Measurements from ENCODE around the gene IFI6.

IFI6 gene

GRCh38 chr1:27676410-27676809 lies 4.4 kb upstream of the IFI6 start:
- no peak for TF ChIP-seq Cebpa-rat (IDR thresholded peaks at IDR 0.05)
- no peak overlapping the region for H3K4me2 ChIP-seq
- H3K27ac ChIP-seq = no peak overlapping the region
- peaks cover 27 to 46% (median 32%) of the 10 kb centered on the region in 11 experiments for H3K9me3 ChIP-seq (replicated peaks in 1 of 11)
- no peaks in the 10 kb centered on the region for H3K27me3 ChIP-seq
- peaks cover 0 to 9% (median 0%) of the 10 kb centered on the region in 11 experiments; a peak in 2 of 22 replicates for H3K36me3 ChIP-seq
- H3K4me3 ChIP-seq = no peak overlapping the region
- H3K4me1 ChIP-seq = peaks cover 13 to 18% (median 17%) of the 10 kb centered on the region in 10 experiments
- no peak overlapping the region for H3K9ac ChIP-seq
- H4K20me1 ChIP-seq = no peaks in the 10 kb centered on the region

- TF ChIP-seq Cebpa-rat (IDR thresholded peaks at IDR 0.05) = no peak
- Histone ChIP-seq H3K4me3 (peak overlapping the region; percentile 1 to 68 (median 59); a peak in 14 of 20 replicates), H3K36me3 (peaks cover 0 to 7% (median 0%) of the 10 kb centered on the region in 11 experiments; a peak in 3 of 22 replicates), H3K9ac (peak overlapping the region in 10 of 11 experiments; percentile 1 to 80 (median 56); a peak in 17 of 22 replicates), H3K27ac (peak overlapping the region in 10 of 11 experiments; percentile 11 to 61 (median 46); a peak in 17 of 22 replicates), H3K4me2 (peak overlapping the region; percentile 64 to 98 (median 93)), H3K27me3 (no peaks in the 10 kb centered on the region), H3K9me3 (replicated peaks in 1 of 11) (peaks cover 0 to 11% (median 0%) of the 10 kb centered on the region in 11 experiments; a peak in 3 of 22 replicates), H3K4me1 (peaks cover 32 to 54% (median 41%) of the 10 kb centered on the region in 10 experiments), H4K20me1 (no peaks in the 10 kb centered on the region; a peak in 1 of 22 replicates)
Observed at GRCh38 chr1:27672750-27673112, 739 bp upstream of the IFI6 start.

- peaks cover 34 to 83% (median 53%) of the 10 kb centered on the region in 10 experiments for H3K4me1 ChIP-seq
- no peaks in the 10 kb centered on the region for H3K27me3 ChIP-seq
- peaks cover 0 to 8% (median 0%) of the 10 kb centered on the region in 11 experiments; a peak in 3 of 22 replicates for H3K36me3 ChIP-seq
- H4K20me1 ChIP-seq = no peaks in the 10 kb centered on the region; a peak in 1 of 22 replicates
- H3K9ac ChIP-seq = peak overlapping the region in 4 of 11 experiments; percentile 0 to 43 (median 32); a peak in 4 of 22 replicates
- TF ChIP-seq Cebpa-rat (IDR thresholded peaks at IDR 0.05) = no peak
- H3K27ac ChIP-seq = no peak overlapping the region
- peak overlapping the region in 10 of 11 experiments; percentile 6 to 96 (median 84); a peak in 17 of 22 replicates for H3K4me2 ChIP-seq
- peak overlapping the region in 2 of 10 experiments; percentile 39 to 56; a peak in 1 of 20 replicates for H3K4me3 ChIP-seq
- no peaks in the 10 kb centered on the region for H3K9me3 ChIP-seq (replicated peaks in 1 of 11)
Observed at GRCh38 chr1:27669876-27670275, 2.1 kb downstream of the IFI6 start.

- Histone ChIP-seq H3K36me3 (peaks cover 0 to 8% (median 0%) of the 10 kb centered on the region in 11 experiments; a peak in 3 of 22 replicates), H3K9ac (peak overlapping the region in 8 of 11 experiments; percentile 29 to 58 (median 46); a peak in 9 of 22 replicates), H3K27me3 (no peaks in the 10 kb centered on the region), H3K4me1 (peaks cover 42 to 91% (median 61%) of the 10 kb centered on the region in 10 experiments), H3K4me2 (peak overlapping the region; percentile 47 to 96 (median 84)), H3K27ac (no peak overlapping the region; a peak in 1 of 22 replicates), H3K4me3 (peak overlapping the region in 7 of 10 experiments; percentile 29 to 56 (median 39); a peak in 12 of 20 replicates), H3K9me3 (replicated peaks in 1 of 11) (no peaks in the 10 kb centered on the region), H4K20me1 (no peaks in the 10 kb centered on the region; a peak in 1 of 22 replicates)
- TF ChIP-seq Cebpa-rat (IDR thresholded peaks at IDR 0.05) = no peak
Observed at GRCh38 chr1:27668808-27669723, 2.9 kb downstream of the IFI6 start.

DNA sequence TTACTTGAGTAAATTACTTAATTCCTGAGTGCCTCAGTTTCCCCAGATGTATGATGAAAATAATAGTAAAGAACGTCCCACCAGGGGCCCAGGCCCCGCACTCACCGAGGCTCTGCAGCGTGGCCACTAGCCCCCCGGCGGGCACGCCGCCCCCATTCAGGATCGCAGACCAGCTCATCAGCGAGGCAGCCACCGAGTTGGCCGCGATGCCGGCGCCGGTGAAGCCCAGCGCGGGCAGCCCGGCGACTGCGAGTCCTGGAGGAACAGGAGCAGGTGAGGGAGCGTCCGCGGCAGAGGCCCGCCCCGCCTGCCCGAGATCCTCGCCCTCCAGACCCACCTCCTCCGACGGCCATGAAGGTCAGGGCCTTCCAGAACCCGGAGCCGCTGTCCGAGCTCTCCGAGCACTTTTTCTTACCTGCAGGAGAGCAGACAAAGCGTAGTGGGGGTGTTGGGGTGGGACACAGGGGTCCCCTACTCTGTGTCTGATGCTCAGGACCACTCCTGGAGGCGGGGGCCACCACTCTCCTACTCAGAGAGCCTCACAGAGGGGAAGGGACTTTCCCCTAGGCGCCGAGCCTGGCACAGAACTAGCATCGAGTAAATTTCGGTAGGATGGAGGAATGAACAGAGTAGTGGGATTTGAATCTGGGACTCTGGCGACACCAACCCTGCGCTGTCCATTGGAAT lies 3.7 kb downstream of the IFI6 start:
- H4K20me1 ChIP-seq = no peaks in the 10 kb centered on the region; a peak in 1 of 22 replicates
- no peak overlapping the region; a peak in 1 of 20 replicates for H3K4me3 ChIP-seq
- no peak overlapping the region for H3K9ac ChIP-seq
- no peaks in the 10 kb centered on the region for H3K9me3 ChIP-seq (replicated peaks in 1 of 11)
- no peak for TF ChIP-seq Cebpa-rat (IDR thresholded peaks at IDR 0.05)
- no peaks in the 10 kb centered on the region for H3K27me3 ChIP-seq
- H3K4me2 ChIP-seq = peak overlapping the region in 4 of 11 experiments; percentile 19 to 96 (median 89); a peak in 6 of 22 replicates
- H3K4me1 ChIP-seq = peaks cover 48 to 95% (median 69%) of the 10 kb centered on the region in 10 experiments
- H3K27ac ChIP-seq = peak overlapping the region in 2 of 11 experiments; percentile 60 to 70; a peak in 4 of 22 replicates
- peaks cover 0 to 8% (median 0%) of the 10 kb centered on the region in 11 experiments; a peak in 3 of 22 replicates for H3K36me3 ChIP-seq

GRCh38 chr1:27666791-27667254 lies 5.2 kb downstream of the IFI6 start:
- H3K9ac ChIP-seq = 0 out of 22 replicates have a peak overlapping the region, but pooled peaks of 1 of the 11 experiments have one; percentile 29
- TF ChIP-seq Cebpa-rat (IDR thresholded peaks at IDR 0.05) = no peak
- peak overlapping the region in 5 of 11 experiments; percentile 2 to 70 (median 34); a peak in 5 of 22 replicates for H3K27ac ChIP-seq

GRCh38 chr1:27666294-27666693 lies 5.7 kb downstream of the IFI6 start:
- H3K36me3 ChIP-seq = peaks cover 0 to 8% (median 0%) of the 10 kb centered on the region in 11 experiments; a peak in 3 of 22 replicates
- no peak for TF ChIP-seq Cebpa-rat (IDR thresholded peaks at IDR 0.05)
- no peaks in the 10 kb centered on the region for H3K9me3 ChIP-seq (replicated peaks in 1 of 11)
- H3K4me3 ChIP-seq = no peak overlapping the region
- H4K20me1 ChIP-seq = no peaks in the 10 kb centered on the region; a peak in 1 of 22 replicates
- peak overlapping the region in 2 of 11 experiments; percentile 6 to 60; a peak in 3 of 22 replicates for H3K27ac ChIP-seq
- H3K27me3 ChIP-seq = no peaks in the 10 kb centered on the region
- peaks cover 52 to 100% (median 73%) of the 10 kb centered on the region in 10 experiments for H3K4me1 ChIP-seq
- peak overlapping the region in 5 of 11 experiments; percentile 19 to 96 (median 84); a peak in 9 of 22 replicates for H3K4me2 ChIP-seq
- H3K9ac ChIP-seq = no peak overlapping the region

More at GRCh38 chr1:27666791-27667254, 5.2 kb downstream of the IFI6 start:
- Histone ChIP-seq H4K20me1 (no peaks in the 10 kb centered on the region; a peak in 1 of 22 replicates), H3K27me3 (no peaks in the 10 kb centered on the region), H3K4me3 (no peak overlapping the region), H3K36me3 (peaks cover 0 to 8% (median 0%) of the 10 kb centered on the region in 11 experiments; a peak in 3 of 22 replicates), H3K4me2 (peak overlapping the region in 5 of 11 experiments; percentile 19 to 96 (median 84); a peak in 10 of 22 replicates), H3K9me3 (replicated peaks in 1 of 11) (no peaks in the 10 kb centered on the region), H3K4me1 (peaks cover 52 to 100% (median 73%) of the 10 kb centered on the region in 10 experiments)
